ENCODE data around the gene STARD6.

GRCh38 chr18:54280220-54280569 lies 77.5 kb downstream of the STARD6 start:
- TF ChIP-seq, protein P1, sequence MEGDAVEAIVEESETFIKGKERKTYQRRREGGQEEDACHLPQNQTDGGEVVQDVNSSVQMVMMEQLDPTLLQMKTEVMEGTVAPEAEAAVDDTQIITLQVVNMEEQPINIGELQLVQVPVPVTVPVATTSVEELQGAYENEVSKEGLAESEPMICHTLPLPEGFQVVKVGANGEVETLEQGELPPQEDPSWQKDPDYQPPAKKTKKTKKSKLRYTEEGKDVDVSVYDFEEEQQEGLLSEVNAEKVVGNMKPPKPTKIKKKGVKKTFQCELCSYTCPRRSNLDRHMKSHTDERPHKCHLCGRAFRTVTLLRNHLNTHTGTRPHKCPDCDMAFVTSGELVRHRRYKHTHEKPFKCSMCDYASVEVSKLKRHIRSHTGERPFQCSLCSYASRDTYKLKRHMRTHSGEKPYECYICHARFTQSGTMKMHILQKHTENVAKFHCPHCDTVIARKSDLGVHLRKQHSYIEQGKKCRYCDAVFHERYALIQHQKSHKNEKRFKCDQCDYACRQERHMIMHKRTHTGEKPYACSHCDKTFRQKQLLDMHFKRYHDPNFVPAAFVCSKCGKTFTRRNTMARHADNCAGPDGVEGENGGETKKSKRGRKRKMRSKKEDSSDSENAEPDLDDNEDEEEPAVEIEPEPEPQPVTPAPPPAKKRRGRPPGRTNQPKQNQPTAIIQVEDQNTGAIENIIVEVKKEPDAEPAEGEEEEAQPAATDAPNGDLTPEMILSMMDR (conservative IDR thresholded peaks at IDR 0.05 in 1 of 2, IDR thresholded peaks at IDR 0.05 in 1 of 2; ENCODE audit: low read depth in 1 of 2, low read length in 2 of 2): no peak
- TF ChIP-seq EZH2 (IDR thresholded peaks at IDR 0.05; ENCODE audit: low read length, missing control alignments): no peak

Data from fibroblast of lung (primary cell).